ENCODE results near the gene KCTD10.

DNA sequence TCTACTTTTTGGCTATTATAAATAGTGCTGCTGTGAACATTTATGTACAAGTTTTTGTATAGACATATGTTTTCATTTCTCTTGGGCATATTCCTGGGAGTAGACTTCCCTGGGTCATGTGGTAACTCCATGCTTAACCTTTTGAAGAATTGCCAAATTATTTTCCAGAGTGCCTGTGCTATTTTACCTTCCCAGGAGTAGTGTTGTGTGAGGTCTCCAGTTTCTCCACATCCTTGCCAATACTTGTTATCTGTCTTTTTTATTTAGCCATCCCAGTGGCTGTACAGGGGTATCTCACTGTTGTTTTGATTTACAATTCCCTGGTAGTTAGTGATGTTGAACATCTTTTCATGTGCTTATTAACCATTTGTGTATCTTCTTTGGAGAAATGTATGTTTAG lies 19.2 kb upstream of the KCTD10 start:
- TF ChIP-seq, protein P1, sequence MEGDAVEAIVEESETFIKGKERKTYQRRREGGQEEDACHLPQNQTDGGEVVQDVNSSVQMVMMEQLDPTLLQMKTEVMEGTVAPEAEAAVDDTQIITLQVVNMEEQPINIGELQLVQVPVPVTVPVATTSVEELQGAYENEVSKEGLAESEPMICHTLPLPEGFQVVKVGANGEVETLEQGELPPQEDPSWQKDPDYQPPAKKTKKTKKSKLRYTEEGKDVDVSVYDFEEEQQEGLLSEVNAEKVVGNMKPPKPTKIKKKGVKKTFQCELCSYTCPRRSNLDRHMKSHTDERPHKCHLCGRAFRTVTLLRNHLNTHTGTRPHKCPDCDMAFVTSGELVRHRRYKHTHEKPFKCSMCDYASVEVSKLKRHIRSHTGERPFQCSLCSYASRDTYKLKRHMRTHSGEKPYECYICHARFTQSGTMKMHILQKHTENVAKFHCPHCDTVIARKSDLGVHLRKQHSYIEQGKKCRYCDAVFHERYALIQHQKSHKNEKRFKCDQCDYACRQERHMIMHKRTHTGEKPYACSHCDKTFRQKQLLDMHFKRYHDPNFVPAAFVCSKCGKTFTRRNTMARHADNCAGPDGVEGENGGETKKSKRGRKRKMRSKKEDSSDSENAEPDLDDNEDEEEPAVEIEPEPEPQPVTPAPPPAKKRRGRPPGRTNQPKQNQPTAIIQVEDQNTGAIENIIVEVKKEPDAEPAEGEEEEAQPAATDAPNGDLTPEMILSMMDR (optimal IDR thresholded peaks at IDR 0.05 in 1 of 3, IDR thresholded peaks at IDR 0.05 in 1 of 3, conservative IDR thresholded peaks at IDR 0.05 in 1 of 3; ENCODE audit: extremely low read depth in 1 of 3, insufficient read depth in 2 of 3, low read length in 3 of 3): no peak
- TF ChIP-seq EZH2 (IDR thresholded peaks at IDR 0.05; ENCODE audit: low read length): no peak
